Dedifferentiated amniotic fluid mesenchymal stem cell (primary cell): ENCODE data around the gene SCN2B.

Experiments used
- DNase-seq: peaks from one replicate; pipeline ENCODE4 v3.0.0-alpha.2; 2016; ENCODE audit errors: extremely low spot score

The SCN2B gene

DNA sequence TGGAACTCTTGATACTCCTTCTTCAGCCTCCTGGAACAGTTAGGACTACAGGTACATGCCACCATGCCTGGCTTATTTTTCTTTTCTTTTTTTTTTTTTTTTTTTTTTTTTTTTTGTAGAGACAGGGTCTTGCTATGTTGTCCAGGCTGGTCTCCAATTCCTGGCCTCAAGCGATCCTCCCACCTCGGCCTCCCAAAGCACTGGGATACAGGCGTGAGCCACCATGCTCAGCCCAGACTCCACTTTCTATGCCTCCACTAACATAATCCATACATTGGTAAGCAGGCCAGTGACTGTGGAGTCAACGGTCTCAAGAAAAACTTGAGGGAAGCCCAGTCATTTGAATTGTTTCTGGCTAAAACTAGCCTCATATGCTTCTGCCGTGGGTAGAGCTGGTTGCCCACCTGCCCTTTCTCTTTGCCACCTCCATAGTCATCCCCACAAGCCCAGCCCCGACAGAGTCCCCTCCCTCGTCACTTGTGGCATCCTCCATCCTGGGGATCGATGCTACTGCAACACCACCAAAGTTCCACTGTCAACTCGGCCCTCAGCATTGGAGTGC is 2.4 kb downstream of the SCN2B start:
- DNase-seq: no peak

DNA sequence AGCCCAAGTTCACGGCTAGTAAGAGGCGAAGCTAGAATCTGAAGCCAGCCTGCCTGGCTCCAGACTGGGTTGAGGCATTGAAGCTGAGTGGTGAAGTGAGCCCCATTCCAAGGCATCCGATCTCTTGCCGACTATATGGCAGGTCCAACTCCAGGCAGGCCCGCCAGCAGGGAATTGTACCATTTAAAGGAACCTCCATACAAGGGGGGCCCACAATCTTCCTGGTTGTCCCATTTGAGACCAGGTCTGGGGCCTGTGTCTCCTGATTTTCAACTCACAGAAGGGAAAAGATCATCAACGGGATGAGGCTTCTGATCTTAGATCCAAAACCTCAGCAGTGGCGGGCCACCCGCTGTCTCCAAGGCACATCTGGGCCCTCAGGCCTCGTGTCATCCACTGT is 4.1 kb downstream of the SCN2B start:
- DNase-seq: no peak

DNA sequence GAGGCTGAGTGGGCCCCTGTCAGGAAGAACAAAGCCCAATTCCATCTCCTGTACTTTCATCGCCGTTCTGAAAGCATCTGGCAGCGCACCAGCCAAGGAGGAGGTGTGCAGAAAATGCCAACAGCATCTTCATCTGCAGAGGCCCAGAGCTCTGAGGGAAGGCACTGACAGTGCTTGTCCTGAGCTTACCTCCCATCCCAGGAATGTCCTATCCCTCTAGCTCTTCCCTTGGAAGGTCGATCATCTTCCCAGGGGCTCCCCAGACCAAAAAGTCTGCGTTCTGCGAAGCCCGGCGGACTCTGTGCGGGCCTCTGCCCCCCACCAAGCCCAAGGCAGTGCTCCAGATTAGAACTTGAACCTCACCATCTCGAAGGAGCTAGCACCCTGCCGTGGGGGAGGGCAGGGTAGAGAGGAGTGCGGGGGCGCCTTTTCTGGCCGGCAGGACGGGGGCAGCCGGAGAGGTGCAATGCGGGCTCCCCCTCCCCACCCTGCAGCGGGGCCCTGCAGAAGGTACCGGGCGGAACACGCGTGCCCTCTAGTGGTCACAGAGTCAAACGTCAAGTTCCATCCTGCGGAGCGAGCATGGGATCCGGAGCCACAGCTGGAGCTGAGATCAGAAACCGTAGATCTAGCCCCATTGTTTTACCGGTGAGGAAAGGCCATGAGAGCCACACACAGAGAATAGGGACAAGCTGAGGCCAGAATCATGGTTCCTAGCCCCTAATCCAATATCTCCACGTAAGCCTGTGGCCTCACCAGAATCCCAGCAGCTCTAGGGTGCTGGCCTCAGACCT is 5.0 kb downstream of the SCN2B start:
- peak; percentile 52 for DNase-seq

DNA sequence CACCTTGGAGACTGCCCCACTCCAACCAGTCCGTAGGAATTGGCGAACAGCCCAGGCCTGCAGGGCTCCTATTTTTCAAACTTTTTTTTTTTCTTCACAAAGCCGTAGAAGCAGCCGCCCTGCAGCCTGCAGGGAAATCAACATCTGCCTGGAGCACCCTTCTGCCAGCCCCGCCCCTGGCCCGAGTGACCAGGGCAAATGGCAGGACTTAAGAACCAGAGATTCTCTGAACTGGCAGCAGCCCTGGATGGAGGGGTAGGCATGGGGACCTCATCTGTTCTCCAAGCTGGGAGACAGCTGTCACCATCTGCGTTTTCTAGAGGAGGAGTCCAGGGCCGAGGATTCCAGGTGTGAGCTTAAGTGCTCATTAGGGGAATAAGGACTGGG is 5.6 kb downstream of the SCN2B start:
- no peak for DNase-seq

DNA sequence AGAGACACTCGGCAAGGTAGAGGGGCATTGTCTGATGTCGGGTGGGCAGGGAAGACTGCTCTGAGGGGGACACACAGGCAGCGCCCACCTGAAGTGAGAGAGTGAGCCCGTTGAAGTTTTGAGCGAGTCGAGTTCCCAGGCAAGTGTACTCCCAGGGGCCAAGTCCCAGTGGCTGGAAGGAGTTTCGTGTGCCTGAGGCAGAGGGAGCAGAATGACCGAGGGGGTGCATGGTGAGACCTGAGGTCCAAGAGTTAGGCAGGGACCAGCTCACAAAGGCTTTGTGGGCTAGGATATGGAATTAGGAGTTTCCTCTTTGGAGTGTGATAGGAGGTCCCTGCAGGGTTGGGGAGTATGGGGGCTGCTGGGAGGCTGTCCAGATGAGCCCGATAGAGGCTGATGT is 6.2 kb downstream of the SCN2B start:
- no peak for DNase-seq

DNA sequence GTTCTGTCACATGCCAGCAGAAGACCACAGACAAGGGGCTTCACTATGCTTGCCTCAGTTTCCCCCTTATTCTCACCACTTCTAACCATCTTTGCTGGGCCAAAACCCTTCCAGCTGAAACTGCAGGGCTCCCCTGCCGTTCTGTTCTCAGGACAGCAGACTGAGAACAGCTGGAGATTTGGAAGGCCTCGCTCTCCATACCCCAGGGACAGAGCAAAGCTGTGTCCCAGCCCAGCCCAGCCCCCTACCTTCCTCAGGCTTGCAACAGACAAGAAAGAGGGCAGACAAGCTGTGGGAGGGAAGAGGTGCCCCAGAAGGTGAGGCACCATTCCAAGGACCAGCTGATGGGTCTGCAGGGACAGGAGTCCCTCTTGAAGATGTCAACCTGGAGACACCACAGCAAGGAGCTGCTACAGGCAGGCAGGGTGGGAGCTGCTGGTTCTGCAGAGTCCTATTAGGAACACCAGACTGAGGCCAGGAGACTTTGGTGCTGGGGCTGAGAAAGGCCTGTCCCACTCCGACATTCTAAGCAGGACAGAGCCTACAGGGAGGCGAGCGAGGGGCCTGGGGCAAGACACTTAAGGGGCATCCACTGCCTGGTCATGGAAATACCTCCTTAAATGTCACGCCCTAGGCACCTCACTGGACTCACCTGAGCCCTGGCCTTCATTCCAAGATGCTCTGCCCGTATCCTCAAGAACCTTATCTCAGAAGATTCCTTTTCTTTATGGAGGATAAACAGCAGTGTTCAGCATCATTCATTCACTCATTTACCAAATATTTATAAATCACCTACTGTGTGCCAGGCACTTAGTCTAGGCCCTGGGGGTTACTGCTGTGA is 6.9 kb downstream of the SCN2B start:
- no peak for DNase-seq

DNA sequence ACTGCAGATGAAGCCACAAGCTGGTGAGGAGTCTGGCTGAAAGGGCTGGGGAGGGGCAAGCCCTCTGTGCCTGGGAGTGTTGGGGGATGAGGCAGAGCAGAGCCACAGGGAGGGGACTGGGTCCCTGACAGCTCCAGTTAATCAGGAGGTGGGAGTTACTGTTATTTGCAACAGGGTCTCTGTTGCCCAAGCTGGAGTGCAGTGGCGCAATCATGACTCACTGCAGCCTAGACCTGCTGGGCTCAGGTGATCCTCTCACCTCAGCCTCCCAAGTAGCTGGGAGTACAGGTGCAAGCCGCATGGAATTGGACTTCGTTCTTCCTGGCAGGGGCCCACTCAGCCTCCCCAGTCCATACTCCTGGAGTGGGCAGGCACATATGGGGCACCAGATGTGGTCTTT is 7.7 kb downstream of the SCN2B start:
- DNase-seq: no peak

DNA sequence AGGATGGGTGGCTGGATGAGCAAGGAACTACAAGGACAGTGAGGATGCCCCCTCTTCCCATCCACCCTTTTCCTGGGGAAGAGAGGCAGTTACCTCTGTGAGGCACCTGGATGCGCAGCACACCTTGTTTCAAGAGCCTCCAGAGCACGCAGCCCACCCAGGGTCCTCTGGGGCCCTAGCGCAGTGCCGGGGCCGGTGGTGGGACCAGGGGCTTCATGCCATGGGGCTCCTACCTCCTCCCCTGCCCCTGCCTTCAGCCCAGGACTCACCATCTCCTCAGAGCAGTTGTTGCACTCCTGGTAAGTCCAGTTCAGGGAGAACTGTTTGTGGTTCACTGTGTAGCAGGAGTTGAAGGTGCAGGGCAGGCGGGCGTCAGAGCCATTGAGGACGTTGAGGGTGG is 8.1 kb downstream of the SCN2B start:
- DNase-seq: no peak

DNA sequence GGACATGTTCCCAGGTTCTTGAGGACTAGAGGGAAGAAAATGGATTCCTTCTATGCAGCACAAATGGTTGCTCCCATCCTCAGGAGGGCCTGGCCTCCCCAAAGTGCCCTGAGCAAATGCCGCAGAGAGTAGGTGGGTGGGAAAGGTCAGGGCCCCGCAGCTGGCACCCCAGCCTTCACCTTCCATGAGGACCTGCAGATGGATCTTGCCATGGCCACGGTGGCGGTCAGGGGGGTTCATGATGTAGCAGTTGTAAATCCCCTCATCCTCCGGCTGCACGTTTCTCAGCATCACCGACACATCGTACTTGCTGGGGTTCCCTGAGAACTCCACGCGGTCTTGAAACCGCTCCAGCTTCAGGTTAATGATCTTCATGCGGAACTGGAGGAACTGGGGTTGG is 8.5 kb downstream of the SCN2B start:
- DNase-seq: no peak

DNA sequence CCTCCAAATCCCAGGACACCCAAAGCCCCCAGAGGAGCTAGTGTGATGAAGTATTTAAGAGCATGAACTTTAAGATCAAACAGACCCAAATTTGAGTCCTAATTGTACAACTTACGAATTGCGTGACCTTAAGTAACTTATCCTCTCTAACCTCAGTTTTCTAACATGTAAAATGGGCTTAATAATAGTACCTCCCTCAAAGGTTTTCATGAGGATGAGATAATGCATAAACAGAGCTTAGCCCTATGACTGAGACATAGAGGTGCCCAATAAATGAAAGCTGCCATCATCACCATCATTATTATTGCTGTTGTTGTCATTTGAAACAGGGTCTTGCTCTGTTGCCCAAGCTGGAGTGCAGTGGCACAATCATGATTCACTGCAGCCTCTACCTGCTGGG is 9.2 kb downstream of the SCN2B start:
- no peak for DNase-seq

DNA sequence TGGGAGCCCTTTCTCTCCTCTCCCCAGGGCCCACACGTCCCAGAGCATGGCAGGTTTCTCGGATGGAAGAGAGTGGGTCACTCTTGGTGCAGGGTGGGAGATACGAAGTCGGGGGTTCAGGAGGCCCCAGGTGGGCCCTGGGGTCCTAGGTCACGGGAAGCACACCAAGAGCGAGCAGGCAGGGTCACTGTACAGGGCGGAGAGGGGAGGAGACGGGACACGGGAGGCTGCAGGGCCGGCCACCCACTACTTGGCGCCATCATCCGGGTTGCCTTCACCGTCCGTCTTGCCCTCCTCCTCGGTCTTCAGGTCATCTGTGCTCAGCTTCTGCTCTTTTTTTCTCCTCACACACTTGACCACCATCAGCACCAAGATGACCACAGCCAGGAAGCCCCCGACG is 9.8 kb downstream of the SCN2B start:
- no peak for DNase-seq

DNA sequence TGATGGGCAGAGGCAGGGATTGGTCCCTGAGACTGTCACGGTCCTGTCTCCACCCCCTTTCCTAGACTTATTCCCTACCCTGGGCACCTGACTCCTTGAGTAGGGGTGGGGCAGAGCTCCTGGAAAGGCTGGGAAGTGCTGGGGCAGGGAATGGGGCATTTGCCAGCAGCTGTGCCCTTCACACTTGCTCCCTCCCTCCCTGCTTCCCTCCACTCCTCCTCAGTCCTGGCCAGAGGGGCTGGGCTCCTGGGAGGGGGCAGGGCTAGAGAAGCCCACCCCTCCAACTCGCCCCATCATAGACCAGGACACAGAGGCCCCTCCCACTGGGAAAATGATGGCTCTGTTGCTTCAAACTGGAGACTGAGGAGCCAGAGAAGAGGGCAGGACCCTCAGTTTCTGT is 11.6 kb downstream of the SCN2B start:
- DNase-seq: no peak

DNA sequence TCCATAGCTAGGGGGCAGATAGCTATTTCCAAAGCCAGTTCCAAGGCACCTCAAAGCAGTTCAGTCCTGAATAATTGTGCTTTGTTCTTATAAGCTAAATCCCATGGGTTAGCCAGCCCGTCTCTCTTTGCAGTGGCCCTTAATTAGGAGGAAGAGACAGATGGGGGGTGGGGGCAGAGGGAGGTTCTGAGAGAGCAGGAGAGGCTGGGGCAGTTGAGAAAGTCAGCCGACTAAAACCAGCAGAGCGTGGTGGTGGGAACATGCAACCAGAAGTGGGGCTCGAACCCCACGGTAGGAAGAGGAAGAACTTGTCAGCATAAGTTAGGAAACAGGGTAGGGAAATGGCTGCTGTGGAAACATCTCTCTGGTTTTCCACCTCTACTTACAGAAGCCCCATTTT is 12.9 kb downstream of the SCN2B start:
- DNase-seq: no peak

DNA sequence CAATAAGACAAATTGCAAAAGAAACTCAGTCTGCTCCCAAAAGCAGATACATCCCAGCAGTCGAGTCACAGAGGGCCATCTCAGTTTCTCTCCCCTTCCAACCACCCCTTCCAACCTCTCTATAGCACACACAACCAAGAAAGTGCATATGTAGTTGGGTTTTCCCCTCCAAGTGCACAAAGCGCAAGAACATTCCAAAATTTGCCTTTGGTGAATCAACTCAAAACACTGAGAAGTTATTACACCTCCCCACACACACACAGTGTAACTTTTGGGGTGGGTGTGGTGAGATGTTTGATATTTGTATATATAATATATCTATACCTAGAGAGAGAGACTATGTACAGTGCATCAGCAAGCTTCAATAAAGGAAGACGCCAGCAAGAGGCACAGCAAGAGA is 13.6 kb downstream of the SCN2B start:
- no peak for DNase-seq

DNA sequence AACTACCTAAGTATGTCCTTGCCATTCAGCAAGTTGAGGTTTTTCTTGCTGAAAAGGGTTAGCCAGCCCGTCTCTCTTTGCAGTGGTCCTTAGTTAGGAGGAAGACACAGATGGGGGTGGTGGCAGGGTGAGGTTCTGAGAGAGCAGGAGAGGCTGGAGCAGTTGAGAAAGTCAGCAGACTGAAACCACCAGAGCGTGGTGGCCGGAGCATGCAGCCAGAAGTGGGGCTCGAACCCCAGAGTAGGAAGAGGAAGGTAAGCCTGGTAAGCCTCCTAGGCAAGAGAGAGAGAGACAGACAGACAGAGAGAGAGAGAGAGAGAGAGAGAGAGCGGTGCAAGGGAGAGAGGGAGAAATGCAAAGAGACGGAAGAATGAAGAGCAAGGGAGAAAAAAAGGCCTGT is 14.7 kb downstream of the SCN2B start:
- no peak for DNase-seq

DNA sequence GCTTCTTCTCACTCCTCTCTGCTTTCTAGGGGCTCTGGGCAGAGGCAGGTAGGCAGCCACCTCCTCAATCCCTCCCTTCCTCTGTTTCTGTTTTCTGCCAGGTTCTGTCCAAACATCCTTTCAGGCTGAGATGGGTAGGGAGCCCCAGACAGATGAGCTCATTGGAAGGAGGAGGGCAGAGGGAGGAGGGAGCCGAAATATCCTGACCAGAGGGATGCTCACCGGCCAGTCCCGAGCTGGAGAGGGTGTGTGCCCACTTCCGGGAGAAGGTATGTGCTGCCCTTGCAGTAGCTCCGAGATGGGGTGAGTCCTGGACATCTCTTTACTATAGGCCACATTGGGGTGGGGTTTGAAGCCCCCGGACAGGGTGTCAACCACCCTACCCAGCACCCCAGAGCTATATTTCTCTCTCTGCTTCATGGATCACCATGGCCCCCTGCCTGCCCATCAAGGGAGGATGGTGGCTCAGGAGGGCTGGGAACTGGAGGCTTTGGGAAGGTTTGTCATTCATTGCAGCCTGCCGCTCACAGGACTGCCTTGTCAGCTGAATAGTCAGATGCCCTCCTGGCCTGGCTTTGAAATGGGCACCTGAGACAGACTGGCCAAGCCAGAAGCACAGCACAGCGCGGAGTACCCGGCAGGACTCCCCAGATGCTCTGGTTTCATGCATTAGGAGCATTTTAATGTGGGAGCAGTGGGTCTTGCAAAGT is 19.1 kb downstream of the SCN2B start:
- DNase-seq: no peak

DNA sequence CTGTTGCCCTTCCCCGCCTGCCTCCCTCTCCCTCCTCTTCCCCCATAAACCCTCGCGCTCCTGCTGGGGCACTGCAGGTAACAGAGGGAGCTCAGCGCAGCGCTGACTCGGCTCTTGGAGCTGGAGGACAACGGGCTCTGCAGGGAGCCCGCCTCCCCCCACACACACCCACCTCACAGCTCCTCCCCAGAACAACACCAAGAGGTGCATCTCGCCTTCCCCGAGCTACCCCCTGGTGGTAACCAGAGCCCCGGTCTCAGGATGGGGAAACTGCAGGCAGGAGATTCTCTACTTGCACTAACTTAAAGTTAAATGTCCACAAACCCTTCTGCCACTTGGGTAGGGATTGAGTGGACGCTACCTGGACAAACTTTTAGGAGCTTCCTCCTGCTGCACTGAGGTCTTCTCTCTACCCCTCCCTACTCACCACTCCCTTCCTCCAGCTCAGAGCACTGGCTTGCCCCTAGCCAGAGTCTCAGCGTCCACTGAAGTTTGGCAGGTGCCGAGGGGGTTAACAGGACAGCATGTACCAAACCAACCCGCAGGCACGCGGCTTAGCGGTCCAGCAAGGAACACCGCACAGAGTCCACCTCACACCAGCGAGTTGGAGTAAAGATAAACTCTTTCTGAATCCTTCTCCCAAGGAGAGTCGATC is 19.8 kb downstream of the SCN2B start:
- no peak for DNase-seq

DNA sequence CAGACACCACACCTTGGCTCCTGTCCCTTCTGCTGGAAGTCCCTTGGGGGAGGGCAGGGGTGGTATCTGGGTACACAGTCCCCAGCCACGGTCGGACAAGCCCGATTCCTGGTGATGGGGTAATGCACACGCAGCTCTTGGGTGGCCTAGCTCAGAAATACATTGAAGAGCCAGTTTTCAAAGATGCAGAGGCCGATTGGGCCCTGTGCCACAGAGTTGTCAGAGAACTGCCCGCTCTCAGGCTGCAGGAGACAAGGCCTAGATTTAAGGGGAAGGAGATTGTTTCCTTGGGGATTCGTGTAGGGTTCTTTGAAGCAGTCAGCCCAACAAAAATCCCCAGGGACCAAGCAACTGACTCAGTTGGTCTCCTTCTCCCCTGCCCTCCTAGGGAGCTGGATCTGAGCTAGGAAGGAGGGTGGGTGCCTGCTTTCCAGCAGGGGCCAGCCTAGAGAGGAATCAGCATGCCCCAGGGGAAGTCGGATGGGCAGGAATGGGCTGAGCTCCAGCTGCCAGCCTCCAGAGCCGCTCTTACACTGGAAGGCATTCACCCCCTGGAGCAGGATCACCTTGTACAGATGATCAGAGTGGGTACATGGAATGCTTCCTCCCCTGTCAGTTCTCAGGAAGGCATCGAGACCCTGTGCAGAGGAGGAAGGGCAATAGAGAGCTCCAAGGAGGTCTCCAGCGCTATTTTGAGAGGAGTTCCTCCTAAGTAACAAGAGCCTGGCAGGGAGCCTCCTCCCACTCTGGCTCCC is 20.5 kb downstream of the SCN2B start:
- DNase-seq: no peak

DNA sequence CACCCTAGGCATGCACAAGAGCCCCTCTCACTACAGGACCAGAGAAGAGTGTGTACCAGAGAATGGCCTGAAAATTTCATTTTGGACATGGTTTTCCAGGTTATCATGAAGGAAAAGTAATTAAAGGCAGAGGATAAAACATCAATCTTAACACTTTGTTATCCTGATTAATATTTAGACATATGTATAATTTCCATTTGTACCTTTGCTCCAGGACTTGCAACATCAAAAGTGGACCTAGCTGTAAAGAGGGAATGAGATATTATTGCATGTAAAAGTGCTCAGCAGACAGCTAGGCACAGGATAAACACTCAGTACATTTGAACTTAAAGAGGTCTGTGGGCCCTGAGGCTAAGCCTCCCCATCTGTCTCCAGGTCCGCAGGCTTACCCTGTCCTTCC is 21.8 kb downstream of the SCN2B start:
- no peak for DNase-seq

DNA sequence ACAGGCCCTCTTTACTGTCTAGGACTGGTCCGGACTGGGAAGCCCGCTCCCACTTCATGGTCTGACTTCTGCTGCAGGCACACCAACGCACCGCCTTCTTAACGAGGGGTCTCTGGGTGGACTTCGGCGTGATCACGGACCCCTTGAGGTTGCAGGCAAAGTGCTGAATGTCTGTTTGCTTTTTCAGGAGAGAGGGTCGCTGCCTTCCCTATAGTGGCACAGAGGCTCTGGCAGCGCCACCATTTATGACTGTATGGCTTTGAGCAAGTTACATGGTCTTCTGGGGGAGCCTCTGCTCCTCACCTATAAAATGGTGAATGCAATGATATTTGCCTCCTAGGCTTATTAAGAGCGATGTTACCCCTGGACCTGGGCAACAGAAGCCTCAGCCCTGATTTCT is 22.5 kb downstream of the SCN2B start:
- no peak for DNase-seq

DNA sequence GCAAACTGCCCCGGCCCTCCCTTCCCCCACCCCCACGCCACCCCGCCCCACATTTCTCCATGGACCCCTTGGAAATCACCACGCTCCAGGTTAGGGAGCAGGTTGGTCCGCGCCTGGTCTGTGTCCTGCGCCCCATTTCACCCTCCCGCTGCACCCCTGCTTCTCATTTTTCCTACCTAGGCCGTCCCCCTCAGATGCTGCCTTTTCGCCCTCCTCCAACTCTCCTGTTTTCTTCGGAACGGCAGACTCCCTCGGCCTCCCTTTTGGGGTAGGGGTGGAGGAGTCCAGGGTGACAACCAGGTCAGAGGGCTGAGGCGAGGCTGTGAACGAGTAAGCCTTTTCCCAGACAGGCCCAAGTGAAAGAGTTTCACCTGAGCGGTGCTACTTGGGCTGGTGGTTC is 22.9 kb downstream of the SCN2B start:
- no peak for DNase-seq
